EL (cell line): Measurements from ENCODE around the gene ABHD16B.
A peak's percentile ranks its signal among the peaks of the same experiment; 100 is the strongest.
"Not testable (repeated sequence)": the region's sequence is repeated elsewhere in the genome, so short reads cannot be mapped to it uniquely, and the experiment has no call there.

Experiments used
- DNase-seq: peaks from one replicate; pipeline ENCODE4 v3.0.0-alpha.2; 2016

The ABHD16B gene

DNA sequence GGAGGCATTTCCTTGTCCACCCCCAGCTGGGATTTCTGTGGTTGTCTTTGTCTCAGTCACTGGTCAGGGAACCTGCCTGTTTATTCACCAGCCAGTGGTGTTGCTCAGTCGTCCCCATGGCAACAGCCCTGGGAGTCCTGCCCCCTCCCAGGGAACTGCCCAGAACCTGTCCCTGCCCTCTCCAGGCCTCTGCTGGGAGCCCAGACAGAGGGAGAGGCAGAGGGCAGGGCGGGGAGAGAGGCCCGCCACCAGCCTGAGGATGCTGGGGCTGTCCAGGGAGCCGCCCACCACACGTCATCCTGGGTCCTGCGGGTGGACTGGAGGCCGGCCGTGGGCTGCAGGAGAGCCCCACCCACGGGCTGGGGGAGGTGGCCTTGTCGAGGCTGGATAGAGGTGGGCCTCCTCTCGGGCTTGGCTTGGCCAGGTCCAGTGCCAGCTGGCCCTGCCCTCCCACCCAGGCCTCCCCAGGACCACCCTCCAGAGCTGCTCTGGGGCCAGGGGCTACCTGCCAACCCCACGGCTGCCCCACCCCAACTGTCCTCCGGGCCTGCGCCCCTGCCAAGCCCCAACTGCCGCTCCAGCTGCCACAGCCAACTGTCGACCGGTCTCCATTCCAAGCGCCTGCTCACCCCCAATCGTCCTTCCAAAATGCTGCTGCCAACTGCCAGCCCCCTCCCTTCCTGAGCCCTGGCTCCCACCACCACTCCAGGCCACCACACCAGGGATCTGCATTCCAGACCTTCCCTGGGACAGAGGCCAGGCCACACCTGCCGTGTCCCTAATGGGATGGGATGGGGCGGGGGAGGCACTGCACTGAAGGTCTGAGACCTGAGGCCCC lies 26.1 kb upstream of the ABHD16B start:
- DNase-seq: peak; percentile 99

GRCh38 chr20:63836458-63837344 lies 24.6 kb upstream of the ABHD16B start:
- DNase-seq: no peak

DNA sequence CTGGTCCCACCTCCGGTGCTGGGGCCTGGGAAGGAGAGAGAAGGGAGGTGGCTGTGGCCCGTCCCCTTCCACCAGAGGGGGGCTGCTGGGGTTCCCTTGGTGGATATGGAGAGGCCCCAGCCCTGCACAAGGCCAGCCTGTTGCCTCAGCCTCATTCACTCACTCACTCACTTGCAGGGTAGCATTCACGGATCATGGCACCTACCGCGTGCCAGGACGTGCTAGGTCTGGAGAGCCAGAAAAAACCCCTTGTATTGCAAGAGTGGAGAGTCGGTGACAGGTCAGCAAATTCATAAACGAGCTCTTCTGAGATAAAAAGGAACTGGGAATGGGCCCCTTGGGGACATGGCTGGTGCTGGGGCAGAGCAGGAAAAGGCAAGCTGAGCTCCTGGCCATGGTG lies 23.8 kb upstream of the ABHD16B start:
- no peak for DNase-seq

DNA sequence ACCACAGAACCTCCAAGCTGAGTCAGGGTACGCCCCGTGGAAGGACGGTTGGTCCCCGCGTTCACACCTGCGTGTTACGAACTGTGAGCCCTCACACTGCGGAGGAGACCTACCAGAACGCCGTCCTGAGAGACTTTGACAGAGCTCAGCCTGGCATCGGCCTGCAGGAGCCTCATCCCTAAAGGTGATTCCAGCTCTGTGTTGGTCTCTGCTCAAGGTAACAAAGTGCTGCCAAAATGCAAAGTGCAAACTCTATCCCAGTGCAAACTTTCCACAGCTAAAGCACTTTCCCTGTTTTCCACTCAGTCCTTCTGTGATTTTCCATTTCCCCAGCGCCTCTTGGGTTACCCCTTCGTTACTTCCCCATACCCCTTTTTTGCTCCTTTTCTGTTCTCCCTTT lies 21.7 kb upstream of the ABHD16B start:
- no peak for DNase-seq

- no peak for DNase-seq
These were observed 20.9 kb upstream of the ABHD16B start for GRCh38 chr20:63840405-63840828.

GRCh38 chr20:63842258-63842657 lies 19.0 kb upstream of the ABHD16B start:
- DNase-seq: no peak

DNA sequence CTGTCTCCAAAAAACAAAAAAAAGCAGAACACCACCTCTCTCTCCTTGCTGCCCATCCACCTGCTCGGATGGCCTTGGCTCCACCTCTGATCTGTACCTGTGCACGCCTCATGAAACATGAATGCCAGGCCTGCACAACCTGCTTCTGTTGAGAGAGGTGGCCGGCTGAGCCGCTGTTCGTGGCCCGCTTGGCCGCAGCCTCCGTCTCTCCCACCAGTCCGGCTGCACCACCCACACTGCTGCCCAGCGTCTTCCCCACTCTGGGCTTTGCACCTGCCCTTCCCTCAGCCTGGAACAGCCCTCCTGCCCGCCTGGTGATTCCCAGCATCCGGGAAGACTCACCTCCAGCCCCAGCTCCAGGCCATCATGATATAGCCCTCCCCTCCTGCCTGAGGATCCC lies 18.1 kb upstream of the ABHD16B start:
- no peak for DNase-seq

- no peak for DNase-seq
These were observed 17.5 kb upstream of the ABHD16B start for GRCh38 chr20:63843778-63844177.

GRCh38 chr20:63844511-63844991 lies 16.7 kb upstream of the ABHD16B start:
- DNase-seq: no peak

DNA sequence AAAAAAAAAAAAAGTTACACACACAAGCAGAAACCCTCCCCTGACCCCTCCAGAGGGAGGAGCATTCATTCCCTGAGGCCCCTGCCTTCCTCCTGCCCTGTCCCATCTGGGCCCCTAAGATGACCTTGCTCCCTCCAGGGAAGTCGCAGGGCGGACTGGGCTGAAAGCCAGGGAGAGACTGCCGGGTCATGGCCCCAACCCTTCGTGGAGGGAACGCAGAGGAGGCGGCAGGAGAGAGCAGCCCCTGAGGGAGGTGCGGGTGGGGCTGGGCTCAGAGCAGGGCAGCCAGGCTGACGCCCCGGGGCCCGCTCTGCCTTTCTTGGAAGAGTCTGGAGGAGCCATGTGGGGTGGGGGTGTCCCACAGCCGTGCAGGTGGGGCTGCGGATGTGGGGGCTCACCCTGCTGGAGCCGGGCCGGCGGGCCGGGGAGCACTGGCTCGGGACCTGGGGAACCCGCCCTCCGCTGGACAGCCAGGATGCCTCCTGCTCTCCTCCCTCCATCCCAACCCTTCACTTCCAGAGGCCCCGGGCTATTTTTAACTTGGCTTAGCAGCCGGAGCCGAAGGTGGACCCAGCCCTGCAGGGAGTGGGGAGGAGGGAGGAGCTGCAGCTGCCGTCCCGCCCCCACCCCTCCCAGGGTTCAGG lies 15.0 kb upstream of the ABHD16B start:
- DNase-seq: peak; percentile 54

DNA sequence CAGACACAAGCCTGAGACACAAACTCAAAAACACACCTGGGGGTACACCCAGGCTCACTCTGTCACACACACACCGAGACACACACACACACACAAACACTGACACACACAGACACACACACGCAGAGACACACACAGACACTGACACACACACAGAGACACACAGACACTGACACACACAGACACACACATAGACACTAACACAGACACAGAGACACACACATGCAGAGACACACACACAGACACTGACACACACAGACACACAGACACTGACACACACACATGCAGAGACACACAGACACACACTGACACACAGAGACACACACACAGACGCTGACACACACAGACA lies 14.4 kb upstream of the ABHD16B start:
- DNase-seq: no peak

- DNase-seq: no peak
These were observed 13.9 kb upstream of the ABHD16B start for GRCh38 chr20:63847237-63848002.

- DNase-seq: no peak
These were observed 13.0 kb upstream of the ABHD16B start for GRCh38 chr20:63848003-63848911.

- DNase-seq: no peak
These were observed 10.4 kb upstream of the ABHD16B start for GRCh38 chr20:63850689-63851547.

- not testable (repeated sequence) for DNase-seq
These were observed 9.8 kb upstream of the ABHD16B start for GRCh38 chr20:63851548-63851943.

- DNase-seq: not testable (repeated sequence)
These were observed 7.6 kb upstream of the ABHD16B start for GRCh38 chr20:63853733-63854068.

- no peak for DNase-seq
These were observed 7.1 kb upstream of the ABHD16B start for GRCh38 chr20:63854069-63854765.

GRCh38 chr20:63854766-63855362 lies 6.4 kb upstream of the ABHD16B start:
- DNase-seq: no peak

GRCh38 chr20:63855363-63856097 lies 5.8 kb upstream of the ABHD16B start:
- DNase-seq: peak; percentile 31
